Omental fat pad (tissue), 4 donors: ENCODE measurements around the gene KAT6B. TPM values are rescaled to one million over a fixed set of nuclear protein-coding genes. Genes with fewer than 3 reads are reported as not detected.

ENCODE experiments used
- ATAC-seq: fragments of 150-250 bp; one replicate; pipeline ENCODE4 v1.9.1; 2016; ENCODE audit warnings: mild to moderate bottlenecking, moderate library complexity; ENCODE audit not compliant: low FRiP score
- DNase-seq: peaks from one replicate; pipeline ENCODE4 v3.0.0-alpha.2; 2019; ENCODE audit warnings: low spot score
- total RNA-seq, 4 donors: library from RNA; depleted of rRNA; stranded (reverse); fragments of >200 nt; gene quantifications; one replicate each; pipeline ENCODE4 v1.1.0, GENCODE V29; 2016
- TF ChIP-seq, protein P1 (sequence below), 3 donors: fragments of 450-650 bp; IDR thresholded peaks; one replicate each; pipeline ENCODE4 v1.5.1; 2016 to 2017; ENCODE audit warnings: antibody characterized with exemption in 3 of 3, mild to moderate bottlenecking in 3 of 3, moderate library complexity in 2 of 3

The KAT6B gene
- total RNA-seq, 4 donors from 2014 or later: 32.2 to 50.3 (median 37.6) TPM

GRCh38 chr10:75071756-75072155, 245.4 kb downstream of the KAT6B start:
- ATAC-seq (no peak), DNase-seq (no peak)
- TF ChIP-seq, protein P1, sequence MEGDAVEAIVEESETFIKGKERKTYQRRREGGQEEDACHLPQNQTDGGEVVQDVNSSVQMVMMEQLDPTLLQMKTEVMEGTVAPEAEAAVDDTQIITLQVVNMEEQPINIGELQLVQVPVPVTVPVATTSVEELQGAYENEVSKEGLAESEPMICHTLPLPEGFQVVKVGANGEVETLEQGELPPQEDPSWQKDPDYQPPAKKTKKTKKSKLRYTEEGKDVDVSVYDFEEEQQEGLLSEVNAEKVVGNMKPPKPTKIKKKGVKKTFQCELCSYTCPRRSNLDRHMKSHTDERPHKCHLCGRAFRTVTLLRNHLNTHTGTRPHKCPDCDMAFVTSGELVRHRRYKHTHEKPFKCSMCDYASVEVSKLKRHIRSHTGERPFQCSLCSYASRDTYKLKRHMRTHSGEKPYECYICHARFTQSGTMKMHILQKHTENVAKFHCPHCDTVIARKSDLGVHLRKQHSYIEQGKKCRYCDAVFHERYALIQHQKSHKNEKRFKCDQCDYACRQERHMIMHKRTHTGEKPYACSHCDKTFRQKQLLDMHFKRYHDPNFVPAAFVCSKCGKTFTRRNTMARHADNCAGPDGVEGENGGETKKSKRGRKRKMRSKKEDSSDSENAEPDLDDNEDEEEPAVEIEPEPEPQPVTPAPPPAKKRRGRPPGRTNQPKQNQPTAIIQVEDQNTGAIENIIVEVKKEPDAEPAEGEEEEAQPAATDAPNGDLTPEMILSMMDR (IDR thresholded peaks at IDR 0.05): no peak

DNA sequence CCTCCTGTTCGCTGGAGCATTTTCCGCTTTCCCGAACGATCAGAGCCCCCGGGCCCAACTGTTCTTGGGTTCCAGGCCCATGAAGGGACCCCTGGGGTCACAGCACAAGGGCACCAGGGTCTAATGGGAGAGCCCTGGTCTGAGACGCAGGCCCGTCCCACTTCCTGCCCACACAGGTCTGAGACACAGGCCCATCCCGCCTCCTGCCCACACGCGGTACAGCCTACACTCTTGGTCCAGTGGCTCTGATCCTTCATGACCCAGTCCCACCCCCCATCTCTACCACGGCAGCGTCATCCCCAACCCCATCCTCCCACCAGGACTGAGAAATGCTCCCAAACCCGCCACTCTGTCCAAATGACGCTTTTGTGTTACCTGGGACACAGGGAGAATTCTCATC, 246.3 kb downstream of the KAT6B start:
- TF ChIP-seq, protein P1 (IDR thresholded peaks at IDR 0.05): no peak
- DNase-seq (no peak), ATAC-seq (no peak)

GRCh38 chr10:75073442-75073841, 247.0 kb downstream of the KAT6B start:
- TF ChIP-seq, protein P1 (IDR thresholded peaks at IDR 0.05): no peak
- DNase-seq (no peak), ATAC-seq (no peak)

DNA sequence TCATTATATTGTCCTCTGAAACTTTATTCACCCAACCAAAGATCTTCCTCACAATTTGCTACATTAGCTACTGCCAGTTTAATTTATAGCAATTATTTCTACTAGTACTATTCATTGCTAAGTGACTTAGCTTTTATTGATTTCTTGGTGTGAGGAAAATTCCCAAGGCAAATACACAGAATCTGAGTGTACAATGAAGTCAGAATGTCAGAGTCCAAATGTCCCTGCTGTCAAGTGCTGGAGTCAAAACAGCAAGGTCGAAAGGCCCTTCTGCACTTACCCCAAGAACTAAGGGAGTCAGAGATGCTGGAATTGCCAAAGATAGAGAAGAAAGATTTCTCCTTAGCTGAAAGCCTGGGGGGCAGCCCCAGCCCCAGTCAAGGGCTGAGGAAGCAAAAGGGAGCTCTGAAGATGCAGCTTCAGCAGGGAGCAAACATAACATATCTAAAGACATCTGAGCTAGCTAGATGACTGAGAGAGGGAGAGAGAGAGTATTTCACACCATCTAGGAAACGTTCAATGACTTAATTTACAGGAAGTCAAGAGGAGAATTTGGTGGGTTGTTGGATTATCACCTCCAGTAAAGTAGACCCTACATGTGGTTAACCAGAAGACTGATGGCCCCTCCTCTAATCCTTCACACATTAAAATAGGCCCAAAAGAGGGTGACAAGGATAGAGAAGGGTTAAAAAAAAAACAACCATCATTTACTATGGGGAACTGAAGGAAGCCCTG, 248.5 kb downstream of the KAT6B start:
- TF ChIP-seq, protein P1 (IDR thresholded peaks at IDR 0.05): no peak
- DNase-seq (no peak), ATAC-seq (no peak)

DNA sequence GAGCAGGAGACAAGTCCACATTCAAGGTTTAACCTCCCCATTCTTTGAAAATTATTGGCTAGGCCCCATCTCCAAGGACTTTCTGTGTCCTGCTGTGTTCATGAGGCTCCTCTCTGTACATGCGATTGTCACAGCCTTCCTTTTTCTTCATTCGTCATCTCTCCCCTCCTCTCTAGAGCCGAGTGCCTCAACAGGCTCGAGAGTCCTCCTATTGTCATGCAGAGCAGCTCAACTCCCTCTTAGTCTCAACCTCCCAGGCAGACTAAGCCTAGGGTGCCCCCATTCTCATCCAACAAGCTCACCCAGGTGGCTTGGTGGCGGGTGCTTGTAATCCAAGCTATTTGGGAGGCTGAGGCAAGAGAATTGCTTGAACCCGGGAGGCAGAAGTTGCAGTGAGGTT, 249.9 kb downstream of the KAT6B start:
- TF ChIP-seq, protein P1 (IDR thresholded peaks at IDR 0.05): no peak
- ATAC-seq (no peak), DNase-seq (no peak)

DNA sequence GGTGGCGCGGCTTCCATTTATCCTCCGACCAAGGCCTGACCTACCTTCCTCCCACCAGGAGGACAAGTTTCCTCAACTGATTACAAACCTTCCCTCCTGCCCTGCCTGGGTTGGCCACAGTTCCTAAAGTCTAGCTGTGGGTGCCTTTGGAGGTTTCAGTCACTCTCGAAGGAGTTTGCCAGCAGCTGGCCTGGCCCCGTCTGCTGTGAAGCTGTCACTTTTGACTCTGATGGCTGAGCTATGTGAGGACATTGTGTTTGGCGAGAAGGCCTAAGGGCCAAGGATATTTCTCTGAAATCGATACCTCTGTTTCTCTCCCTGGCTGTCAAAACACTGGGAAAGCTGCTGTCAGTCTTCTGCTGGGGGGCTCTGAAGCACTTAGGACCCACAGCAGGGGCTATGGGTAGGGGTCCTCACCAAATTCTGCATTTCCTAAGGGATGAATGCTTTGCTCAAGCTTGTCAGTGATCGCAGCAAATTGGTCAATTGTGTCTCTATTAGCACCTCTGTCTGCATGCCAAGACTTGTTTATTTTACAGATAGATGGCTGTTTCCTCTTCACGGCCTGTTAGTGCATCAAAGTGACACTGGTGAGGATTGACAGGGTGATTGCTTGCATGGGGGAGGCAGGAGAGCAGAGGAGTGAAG, 253.2 kb downstream of the KAT6B start:
- DNase-seq (no peak), ATAC-seq (no peak)
- TF ChIP-seq, protein P1 (IDR thresholded peaks at IDR 0.05): no peak

DNA sequence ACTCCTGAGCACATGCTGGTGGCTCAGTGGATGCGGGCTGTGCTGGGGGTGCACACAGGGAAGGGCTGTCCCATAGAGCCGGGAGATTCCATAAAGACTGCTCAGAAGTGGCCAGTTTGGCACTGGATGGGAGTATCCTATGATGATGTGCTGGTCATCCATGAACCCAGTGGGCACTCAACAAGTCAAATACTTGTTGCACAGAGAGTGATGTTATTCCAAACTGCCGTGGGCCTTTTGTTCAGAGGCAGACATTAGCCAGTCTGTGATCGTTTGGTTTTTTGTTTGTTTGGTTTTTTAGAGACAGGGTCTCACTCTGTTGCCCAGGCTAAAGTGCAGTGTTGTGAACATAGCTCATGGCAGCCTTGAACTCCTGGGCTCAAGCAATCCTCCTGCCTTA, 254.2 kb downstream of the KAT6B start:
- no peak for ATAC-seq
- no peak for DNase-seq
- TF ChIP-seq, protein P1 (IDR thresholded peaks at IDR 0.05): no peak
